ENCODE results near the gene TMEM158. TPM values are rescaled to one million over a fixed set of nuclear protein-coding genes. Genes with fewer than 3 reads are reported as not detected.

The TMEM158 gene
- polyA plus RNA-seq, 1 donor from 2014 or later, result 7.9 TPM

DNA sequence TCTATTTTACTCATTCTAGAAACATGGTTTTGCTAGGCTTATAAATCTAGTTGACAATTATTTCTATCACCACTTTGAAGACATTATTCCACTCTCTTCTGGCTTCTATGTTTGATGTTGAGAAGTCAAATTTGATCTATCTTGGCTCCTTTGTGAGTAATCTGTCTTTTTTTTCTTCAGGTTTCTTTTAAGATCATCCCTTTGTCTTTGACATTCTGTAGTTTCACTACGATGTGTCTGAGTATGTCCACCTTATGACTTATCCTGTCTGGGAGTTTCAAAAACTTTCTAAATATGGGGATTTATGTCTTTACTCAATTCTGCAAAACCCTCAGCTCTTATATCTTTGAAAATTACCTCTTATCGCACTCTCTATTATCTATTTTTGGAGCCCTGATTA, 41.0 kb upstream of the TMEM158 start:
- Histone ChIP-seq H3K79me2 (replicated peaks; ENCODE audit: insufficient read depth, low read length) (no peaks in the 10 kb centered on the region), H3F3A (ENCODE audit: insufficient read depth, low read length, poor library complexity, severe bottlenecking) (no peaks in the 10 kb centered on the region), H2AFZ (ENCODE audit: low read depth, low read length) (no peak overlapping the region), H4K20me1 (ENCODE audit: insufficient read depth) (no peaks in the 10 kb centered on the region), H3K36me3 (ENCODE audit: insufficient read depth, low read length) (no peaks in the 10 kb centered on the region), H3K27me3 (ENCODE audit: insufficient read depth, low read depth, low read length) (no peaks in the 10 kb centered on the region), H3K4me2 (ENCODE audit: low read length) (no peak overlapping the region), H3K9me3 (ENCODE audit: low read length) (no peaks in the 10 kb centered on the region), H3K9ac (ENCODE audit: low read length) (no peak overlapping the region), H3K27ac (ENCODE audit: low read length) (no peak overlapping the region), H3K4me3 (ENCODE audit: low read length) (no peak overlapping the region), H3K9me2 (ENCODE audit: insufficient read depth, low read length) (no peaks in the 10 kb centered on the region)
- no peak for TF ChIP-seq EZH2 (IDR thresholded peaks at IDR 0.05; ENCODE audit: borderline replicate concordance, insufficient read depth, low read length, poor library complexity, severe bottlenecking)

DNA sequence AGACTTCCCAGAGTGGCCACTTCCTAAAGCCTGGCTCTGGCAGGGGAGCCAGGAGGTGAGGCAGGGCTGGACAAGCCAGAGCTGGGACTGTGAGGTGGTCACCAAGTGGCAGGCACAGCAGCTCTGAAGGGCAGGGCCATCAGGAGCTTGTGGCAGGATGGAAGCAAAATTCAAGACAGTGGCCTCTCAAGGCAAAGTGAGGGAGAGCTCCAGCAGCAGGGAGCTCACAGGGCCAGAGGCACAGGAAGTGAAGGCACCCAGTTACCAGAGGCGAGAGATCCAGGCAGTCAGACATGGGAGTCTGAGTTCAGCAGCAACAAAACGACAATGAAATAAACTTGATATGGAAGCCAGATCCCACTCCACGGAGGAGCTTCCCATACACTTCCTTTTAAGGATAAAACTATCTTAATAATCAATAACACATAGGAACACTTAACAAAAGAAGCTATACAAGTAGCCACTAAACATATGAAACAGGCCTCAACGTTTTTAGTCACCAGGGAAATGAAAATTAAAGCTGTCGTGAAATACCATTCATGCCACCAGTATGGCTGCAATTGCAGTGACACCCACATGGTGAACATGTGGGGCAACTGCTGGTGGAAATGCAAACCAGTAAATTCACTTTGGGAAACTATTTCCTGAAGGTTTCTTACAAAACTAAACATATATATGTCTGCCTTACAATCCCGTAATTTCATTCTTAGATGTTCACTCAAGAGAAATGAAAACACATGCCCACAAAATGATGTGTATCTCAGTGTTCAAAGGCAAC, 35.4 kb upstream of the TMEM158 start:
- Histone ChIP-seq H4K20me1 (ENCODE audit: insufficient read depth) (no peaks in the 10 kb centered on the region), H3K79me2 (replicated peaks; ENCODE audit: insufficient read depth, low read length) (no peaks in the 10 kb centered on the region), H3F3A (ENCODE audit: insufficient read depth, low read length, poor library complexity, severe bottlenecking) (no peaks in the 10 kb centered on the region), H3K4me3 (ENCODE audit: low read length) (no peak overlapping the region), H3K27ac (ENCODE audit: low read length) (no peak overlapping the region), H3K9me2 (ENCODE audit: insufficient read depth, low read length) (no peaks in the 10 kb centered on the region), H3K9me3 (ENCODE audit: low read length) (no peaks in the 10 kb centered on the region), H2AFZ (ENCODE audit: low read depth, low read length) (no peak overlapping the region), H3K27me3 (ENCODE audit: insufficient read depth, low read depth, low read length) (no peaks in the 10 kb centered on the region), H3K4me2 (ENCODE audit: low read length) (no peak overlapping the region), H3K9ac (ENCODE audit: low read length) (no peak overlapping the region), H3K36me3 (ENCODE audit: insufficient read depth, low read length) (no peaks in the 10 kb centered on the region)
- TF ChIP-seq SMC3 (conservative IDR thresholded peaks at IDR 0.05; ENCODE audit: poor library complexity) (no peak), TAF1 (IDR thresholded peaks at IDR 0.05; ENCODE audit: low read depth) (no peak)

DNA sequence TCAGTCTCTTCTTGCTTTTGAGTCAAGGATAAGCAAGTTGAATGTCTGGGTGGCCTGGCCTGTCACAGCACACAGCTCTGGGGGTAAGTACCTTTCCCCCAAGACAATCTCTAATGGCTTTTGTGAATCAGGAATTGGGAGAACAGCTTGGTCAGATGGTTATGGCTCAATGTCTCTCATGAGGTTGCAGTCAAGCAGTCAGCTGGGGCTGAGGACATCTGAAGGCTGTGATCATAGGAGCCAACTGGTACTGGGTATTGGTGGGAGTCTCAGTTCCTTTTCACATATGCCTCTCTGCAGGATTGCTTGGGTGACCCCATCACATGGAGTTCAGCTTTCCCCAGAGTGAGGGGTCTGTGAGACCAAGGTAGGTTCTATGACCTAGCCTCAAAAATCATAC, 33.0 kb upstream of the TMEM158 start:
- Histone ChIP-seq H3K27ac (ENCODE audit: low read length) (no peak overlapping the region), H3K9ac (ENCODE audit: low read length) (no peak overlapping the region), H3K4me2 (ENCODE audit: low read length) (no peak overlapping the region), H2AFZ (ENCODE audit: low read depth, low read length) (no peak overlapping the region), H4K20me1 (ENCODE audit: insufficient read depth) (no peaks in the 10 kb centered on the region), H3F3A (ENCODE audit: insufficient read depth, low read length, poor library complexity, severe bottlenecking) (no peaks in the 10 kb centered on the region), H3K27me3 (ENCODE audit: insufficient read depth, low read depth, low read length) (no peaks in the 10 kb centered on the region), H3K79me2 (replicated peaks; ENCODE audit: insufficient read depth, low read length) (no peaks in the 10 kb centered on the region), H3K36me3 (ENCODE audit: insufficient read depth, low read length) (no peaks in the 10 kb centered on the region), H3K4me3 (ENCODE audit: low read length) (no peak overlapping the region), H3K9me3 (ENCODE audit: low read length) (no peaks in the 10 kb centered on the region), H3K9me2 (ENCODE audit: insufficient read depth, low read length) (no peaks in the 10 kb centered on the region)
- no peak for TF ChIP-seq SMC3 (conservative IDR thresholded peaks at IDR 0.05; ENCODE audit: poor library complexity)
- TF ChIP-seq EZH2 (IDR thresholded peaks at IDR 0.05; ENCODE audit: borderline replicate concordance, insufficient read depth, low read length, poor library complexity, severe bottlenecking), result no peak
- TF ChIP-seq, protein P1, sequence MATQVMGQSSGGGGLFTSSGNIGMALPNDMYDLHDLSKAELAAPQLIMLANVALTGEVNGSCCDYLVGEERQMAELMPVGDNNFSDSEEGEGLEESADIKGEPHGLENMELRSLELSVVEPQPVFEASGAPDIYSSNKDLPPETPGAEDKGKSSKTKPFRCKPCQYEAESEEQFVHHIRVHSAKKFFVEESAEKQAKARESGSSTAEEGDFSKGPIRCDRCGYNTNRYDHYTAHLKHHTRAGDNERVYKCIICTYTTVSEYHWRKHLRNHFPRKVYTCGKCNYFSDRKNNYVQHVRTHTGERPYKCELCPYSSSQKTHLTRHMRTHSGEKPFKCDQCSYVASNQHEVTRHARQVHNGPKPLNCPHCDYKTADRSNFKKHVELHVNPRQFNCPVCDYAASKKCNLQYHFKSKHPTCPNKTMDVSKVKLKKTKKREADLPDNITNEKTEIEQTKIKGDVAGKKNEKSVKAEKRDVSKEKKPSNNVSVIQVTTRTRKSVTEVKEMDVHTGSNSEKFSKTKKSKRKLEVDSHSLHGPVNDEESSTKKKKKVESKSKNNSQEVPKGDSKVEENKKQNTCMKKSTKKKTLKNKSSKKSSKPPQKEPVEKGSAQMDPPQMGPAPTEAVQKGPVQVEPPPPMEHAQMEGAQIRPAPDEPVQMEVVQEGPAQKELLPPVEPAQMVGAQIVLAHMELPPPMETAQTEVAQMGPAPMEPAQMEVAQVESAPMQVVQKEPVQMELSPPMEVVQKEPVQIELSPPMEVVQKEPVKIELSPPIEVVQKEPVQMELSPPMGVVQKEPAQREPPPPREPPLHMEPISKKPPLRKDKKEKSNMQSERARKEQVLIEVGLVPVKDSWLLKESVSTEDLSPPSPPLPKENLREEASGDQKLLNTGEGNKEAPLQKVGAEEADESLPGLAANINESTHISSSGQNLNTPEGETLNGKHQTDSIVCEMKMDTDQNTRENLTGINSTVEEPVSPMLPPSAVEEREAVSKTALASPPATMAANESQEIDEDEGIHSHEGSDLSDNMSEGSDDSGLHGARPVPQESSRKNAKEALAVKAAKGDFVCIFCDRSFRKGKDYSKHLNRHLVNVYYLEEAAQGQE (IDR thresholded peaks at IDR 0.05; ENCODE audit: borderline replicate concordance), result no peak
- no peak for TF ChIP-seq TAF1 (IDR thresholded peaks at IDR 0.05; ENCODE audit: low read depth)
- no peak for TF ChIP-seq EP300 (conservative IDR thresholded peaks at IDR 0.05; ENCODE audit: poor library complexity, severe bottlenecking)
- TF ChIP-seq POLR2AphosphoS5 (IDR thresholded peaks at IDR 0.05), result no peak
- TF ChIP-seq, protein P2, sequence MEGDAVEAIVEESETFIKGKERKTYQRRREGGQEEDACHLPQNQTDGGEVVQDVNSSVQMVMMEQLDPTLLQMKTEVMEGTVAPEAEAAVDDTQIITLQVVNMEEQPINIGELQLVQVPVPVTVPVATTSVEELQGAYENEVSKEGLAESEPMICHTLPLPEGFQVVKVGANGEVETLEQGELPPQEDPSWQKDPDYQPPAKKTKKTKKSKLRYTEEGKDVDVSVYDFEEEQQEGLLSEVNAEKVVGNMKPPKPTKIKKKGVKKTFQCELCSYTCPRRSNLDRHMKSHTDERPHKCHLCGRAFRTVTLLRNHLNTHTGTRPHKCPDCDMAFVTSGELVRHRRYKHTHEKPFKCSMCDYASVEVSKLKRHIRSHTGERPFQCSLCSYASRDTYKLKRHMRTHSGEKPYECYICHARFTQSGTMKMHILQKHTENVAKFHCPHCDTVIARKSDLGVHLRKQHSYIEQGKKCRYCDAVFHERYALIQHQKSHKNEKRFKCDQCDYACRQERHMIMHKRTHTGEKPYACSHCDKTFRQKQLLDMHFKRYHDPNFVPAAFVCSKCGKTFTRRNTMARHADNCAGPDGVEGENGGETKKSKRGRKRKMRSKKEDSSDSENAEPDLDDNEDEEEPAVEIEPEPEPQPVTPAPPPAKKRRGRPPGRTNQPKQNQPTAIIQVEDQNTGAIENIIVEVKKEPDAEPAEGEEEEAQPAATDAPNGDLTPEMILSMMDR (IDR thresholded peaks at IDR 0.05; ENCODE audit: poor library complexity, severe bottlenecking), result no peak
- no peak for TF ChIP-seq RAD21 (conservative IDR thresholded peaks at IDR 0.05)
- TF ChIP-seq MXI1 (conservative IDR thresholded peaks at IDR 0.05; ENCODE audit: poor library complexity, severe bottlenecking), result no peak
